ENCODE measurements around the gene C1QTNF12. TPM values are rescaled to one million over a fixed set of nuclear protein-coding genes. Genes with fewer than 3 reads are reported as not detected.

The C1QTNF12 gene
- total and polyA plus RNA-seq, 2 experiments from 2014 or later: 1.5 TPM; not detected in 1

DNA sequence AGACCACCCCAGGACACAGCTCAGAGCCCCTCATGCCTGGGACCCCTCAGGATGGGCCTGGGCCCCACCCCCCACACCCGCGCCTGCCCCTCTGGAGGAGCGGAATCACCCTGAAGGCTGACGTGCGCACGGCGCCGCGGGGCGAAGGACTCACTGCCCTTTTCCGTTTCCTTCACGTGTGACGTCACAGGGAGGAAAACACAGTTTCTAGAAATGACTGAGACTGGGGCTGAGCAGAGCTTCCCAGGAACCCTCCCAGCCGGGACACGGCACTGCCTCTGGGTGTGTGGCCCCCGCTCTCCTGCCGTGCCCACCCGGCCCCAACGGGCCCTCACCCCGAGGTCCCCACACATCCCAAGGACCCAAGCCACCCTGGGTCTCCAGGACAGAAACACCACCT lies 27.2 kb downstream of the C1QTNF12 start:
- peaks cover 33% of the 10 kb centered on the region for H3K36me3 ChIP-seq
- TF ChIP-seq, protein P1, sequence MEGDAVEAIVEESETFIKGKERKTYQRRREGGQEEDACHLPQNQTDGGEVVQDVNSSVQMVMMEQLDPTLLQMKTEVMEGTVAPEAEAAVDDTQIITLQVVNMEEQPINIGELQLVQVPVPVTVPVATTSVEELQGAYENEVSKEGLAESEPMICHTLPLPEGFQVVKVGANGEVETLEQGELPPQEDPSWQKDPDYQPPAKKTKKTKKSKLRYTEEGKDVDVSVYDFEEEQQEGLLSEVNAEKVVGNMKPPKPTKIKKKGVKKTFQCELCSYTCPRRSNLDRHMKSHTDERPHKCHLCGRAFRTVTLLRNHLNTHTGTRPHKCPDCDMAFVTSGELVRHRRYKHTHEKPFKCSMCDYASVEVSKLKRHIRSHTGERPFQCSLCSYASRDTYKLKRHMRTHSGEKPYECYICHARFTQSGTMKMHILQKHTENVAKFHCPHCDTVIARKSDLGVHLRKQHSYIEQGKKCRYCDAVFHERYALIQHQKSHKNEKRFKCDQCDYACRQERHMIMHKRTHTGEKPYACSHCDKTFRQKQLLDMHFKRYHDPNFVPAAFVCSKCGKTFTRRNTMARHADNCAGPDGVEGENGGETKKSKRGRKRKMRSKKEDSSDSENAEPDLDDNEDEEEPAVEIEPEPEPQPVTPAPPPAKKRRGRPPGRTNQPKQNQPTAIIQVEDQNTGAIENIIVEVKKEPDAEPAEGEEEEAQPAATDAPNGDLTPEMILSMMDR (IDR thresholded peaks at IDR 0.05; ENCODE audit: low read depth, low read length): no peak
- H3K4me1 ChIP-seq (ENCODE audit: low read depth): no peaks in the 10 kb centered on the region
- H3K9me3 ChIP-seq (ENCODE audit: low read depth): no peaks in the 10 kb centered on the region
- H3K27ac ChIP-seq: no peak overlapping the region
- H3K4me3 ChIP-seq: no peak overlapping the region
- no peak for DNase-seq (ENCODE audit: low read depth in 1 of 2, low spot score in 1 of 2)
- no peaks in the 10 kb centered on the region for H3K27me3 ChIP-seq

- H3K27ac ChIP-seq: no peak overlapping the region
- DNase-seq (ENCODE audit: low read depth in 1 of 2, low spot score in 1 of 2): no peak
- TF ChIP-seq, protein P1 (IDR thresholded peaks at IDR 0.05; ENCODE audit: low read depth, low read length): no peak
- H3K27me3 ChIP-seq: no peaks in the 10 kb centered on the region
- H3K9me3 ChIP-seq (ENCODE audit: low read depth): no peaks in the 10 kb centered on the region
- no peak overlapping the region for H3K4me3 ChIP-seq
- no peaks in the 10 kb centered on the region for H3K4me1 ChIP-seq (ENCODE audit: low read depth)
- H3K36me3 ChIP-seq: peaks cover 31% of the 10 kb centered on the region
These were observed 27.9 kb downstream of the C1QTNF12 start for GRCh38 chr1:1218524-1219200.

- no peak overlapping the region for H3K27ac ChIP-seq
- no peak overlapping the region for H3K4me3 ChIP-seq
- no peaks in the 10 kb centered on the region for H3K9me3 ChIP-seq (ENCODE audit: low read depth)
- TF ChIP-seq, protein P1 (IDR thresholded peaks at IDR 0.05; ENCODE audit: low read depth, low read length): no peak
- no peaks in the 10 kb centered on the region for H3K27me3 ChIP-seq
- H3K36me3 ChIP-seq: peaks cover 24% of the 10 kb centered on the region
- DNase-seq (ENCODE audit: low read depth in 1 of 2, low spot score in 1 of 2): no peak
- H3K4me1 ChIP-seq (ENCODE audit: low read depth): no peaks in the 10 kb centered on the region
These were observed 28.6 kb downstream of the C1QTNF12 start for GRCh38 chr1:1217621-1218523.

- Histone ChIP-seq H3K27me3 (no peaks in the 10 kb centered on the region), H3K4me3 (no peak overlapping the region), H3K4me1 (ENCODE audit: low read depth) (no peaks in the 10 kb centered on the region), H3K9me3 (ENCODE audit: low read depth) (no peaks in the 10 kb centered on the region), H3K36me3 (peaks cover 16% of the 10 kb centered on the region), H3K27ac (no peak overlapping the region)
- DNase-seq (ENCODE audit: low read depth in 1 of 2, low spot score in 1 of 2): no peak
- TF ChIP-seq, protein P1 (IDR thresholded peaks at IDR 0.05; ENCODE audit: low read depth, low read length): no peak
These were observed 29.5 kb downstream of the C1QTNF12 start for GRCh38 chr1:1216770-1217620.

DNA sequence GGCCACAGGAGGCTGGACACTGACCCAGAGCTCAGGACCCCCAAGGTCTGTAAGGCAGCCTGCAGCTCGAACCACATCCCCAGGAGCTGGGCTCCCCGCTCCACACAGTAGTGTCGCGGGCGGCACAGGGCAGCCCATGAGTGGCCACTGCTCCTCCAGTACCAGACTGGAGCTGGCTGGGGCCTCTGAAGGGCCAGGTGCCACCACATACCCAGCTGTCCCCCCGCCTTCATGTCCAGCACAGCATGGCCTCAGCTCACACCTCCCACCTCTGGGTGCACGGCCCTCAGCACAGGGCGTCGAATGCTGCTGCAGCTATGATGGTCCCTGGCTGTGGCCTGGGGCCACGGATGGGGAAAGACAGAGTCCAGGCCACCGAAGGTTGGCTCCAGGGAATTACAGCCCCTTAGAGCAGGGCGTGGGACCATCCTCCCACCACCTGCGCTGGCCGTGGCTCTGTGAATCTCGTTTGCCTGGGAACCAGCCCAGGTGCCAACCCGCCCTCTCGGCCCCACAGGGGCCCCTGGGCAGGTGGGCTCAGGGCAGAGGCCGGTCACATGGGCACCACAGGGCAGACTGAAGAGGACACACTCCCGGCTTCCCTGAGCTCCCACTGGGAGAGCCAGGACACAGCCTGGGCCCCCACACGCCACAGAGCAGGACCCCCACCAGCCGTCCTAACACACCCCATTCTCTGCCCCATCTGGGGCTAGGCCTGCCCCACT lies 30.5 kb downstream of the C1QTNF12 start:
- Histone ChIP-seq H3K27ac (no peak overlapping the region), H3K4me1 (ENCODE audit: low read depth) (no peaks in the 10 kb centered on the region), H3K27me3 (no peaks in the 10 kb centered on the region), H3K36me3 (peaks cover 12% of the 10 kb centered on the region), H3K9me3 (ENCODE audit: low read depth) (no peaks in the 10 kb centered on the region), H3K4me3 (no peak overlapping the region)
- TF ChIP-seq, protein P1 (IDR thresholded peaks at IDR 0.05; ENCODE audit: low read depth, low read length): no peak
- DNase-seq (ENCODE audit: low read depth in 1 of 2, low spot score in 1 of 2): no peak
